IPS-15b (cell line): ENCODE results near the gene HMMR.
"Not testable (repeated sequence)": the region's sequence is repeated elsewhere in the genome, so short reads cannot be mapped to it uniquely, and the experiment has no call there.

Experiments
- H3K27me3 ChIP-seq: one replicate; pipeline ENCODE4 v1.6.1; 2013; ENCODE audit warnings: low read length; ENCODE audit not compliant: control insufficient read depth, insufficient read depth
- H3K36me3 ChIP-seq: one replicate; pipeline ENCODE4 v1.6.1; 2013; ENCODE audit warnings: low read length; ENCODE audit not compliant: control insufficient read depth, insufficient read depth
- H3K4me1 ChIP-seq: one replicate; pipeline ENCODE4 v1.6.1; 2013; ENCODE audit warnings: mild to moderate bottlenecking, low read length; ENCODE audit not compliant: control insufficient read depth, insufficient read depth
- H3K4me3 ChIP-seq: one replicate; pipeline ENCODE4 v1.5.1; 2013; ENCODE audit warnings: low read depth, low read length
- H3K9ac ChIP-seq: one replicate; pipeline ENCODE4 v1.6.1; 2013; ENCODE audit warnings: low read depth, mild to moderate bottlenecking, low read length
- H3K9me3 ChIP-seq: one replicate; pipeline ENCODE4 v1.6.1; 2013; ENCODE audit warnings: mild to moderate bottlenecking, low read length; ENCODE audit not compliant: control insufficient read depth, insufficient read depth

HMMR gene, protein sequence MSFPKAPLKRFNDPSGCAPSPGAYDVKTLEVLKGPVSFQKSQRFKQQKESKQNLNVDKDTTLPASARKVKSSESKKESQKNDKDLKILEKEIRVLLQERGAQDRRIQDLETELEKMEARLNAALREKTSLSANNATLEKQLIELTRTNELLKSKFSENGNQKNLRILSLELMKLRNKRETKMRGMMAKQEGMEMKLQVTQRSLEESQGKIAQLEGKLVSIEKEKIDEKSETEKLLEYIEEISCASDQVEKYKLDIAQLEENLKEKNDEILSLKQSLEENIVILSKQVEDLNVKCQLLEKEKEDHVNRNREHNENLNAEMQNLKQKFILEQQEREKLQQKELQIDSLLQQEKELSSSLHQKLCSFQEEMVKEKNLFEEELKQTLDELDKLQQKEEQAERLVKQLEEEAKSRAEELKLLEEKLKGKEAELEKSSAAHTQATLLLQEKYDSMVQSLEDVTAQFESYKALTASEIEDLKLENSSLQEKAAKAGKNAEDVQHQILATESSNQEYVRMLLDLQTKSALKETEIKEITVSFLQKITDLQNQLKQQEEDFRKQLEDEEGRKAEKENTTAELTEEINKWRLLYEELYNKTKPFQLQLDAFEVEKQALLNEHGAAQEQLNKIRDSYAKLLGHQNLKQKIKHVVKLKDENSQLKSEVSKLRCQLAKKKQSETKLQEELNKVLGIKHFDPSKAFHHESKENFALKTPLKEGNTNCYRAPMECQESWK

DNA sequence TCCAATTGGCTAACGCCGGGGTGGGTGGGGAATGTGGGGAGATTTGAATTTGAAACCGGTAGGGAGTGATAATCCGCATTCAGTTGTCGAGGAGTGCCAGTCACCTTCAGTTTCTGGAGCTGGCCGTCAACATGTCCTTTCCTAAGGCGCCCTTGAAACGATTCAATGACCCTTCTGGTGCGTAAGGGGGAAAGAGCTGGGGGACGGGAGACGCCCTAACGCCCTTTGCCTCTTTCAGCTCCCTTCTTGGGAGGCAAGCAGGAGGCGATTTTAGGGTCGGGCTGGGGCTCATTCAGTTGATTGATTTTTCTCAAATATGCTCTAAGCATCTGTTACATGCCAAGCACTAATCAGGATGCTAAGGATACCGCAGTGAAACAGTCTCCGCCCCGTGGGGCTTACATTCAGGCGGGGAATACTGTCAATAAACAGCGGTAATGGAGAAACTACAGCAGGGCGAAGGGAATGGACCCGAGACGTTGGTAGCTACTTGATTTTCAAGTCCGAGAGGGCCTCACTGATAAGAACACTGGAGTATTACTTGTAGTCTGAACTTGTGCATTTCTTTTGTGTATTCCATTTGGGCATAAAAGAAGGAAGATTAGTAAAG is at the start of gene HMMR:
Gene HMMR, plus strand, starts transcription at position 71 of the 610 bp plus-strand sequence. Its CDS starts 61 bp downstream, at position 132.
- H3K4me1 ChIP-seq, result no peaks in the 10 kb centered on the region
- no peaks in the 10 kb centered on the region for H3K27me3 ChIP-seq
- peak within 1 kb of the TSS; percentile 95 for H3K9ac ChIP-seq
- H3K9me3 ChIP-seq, result no peaks in the 10 kb centered on the region
- H3K4me3 ChIP-seq, result peak within 1 kb of the TSS; percentile 99
- no peaks in the 10 kb centered on the region for H3K36me3 ChIP-seq

DNA sequence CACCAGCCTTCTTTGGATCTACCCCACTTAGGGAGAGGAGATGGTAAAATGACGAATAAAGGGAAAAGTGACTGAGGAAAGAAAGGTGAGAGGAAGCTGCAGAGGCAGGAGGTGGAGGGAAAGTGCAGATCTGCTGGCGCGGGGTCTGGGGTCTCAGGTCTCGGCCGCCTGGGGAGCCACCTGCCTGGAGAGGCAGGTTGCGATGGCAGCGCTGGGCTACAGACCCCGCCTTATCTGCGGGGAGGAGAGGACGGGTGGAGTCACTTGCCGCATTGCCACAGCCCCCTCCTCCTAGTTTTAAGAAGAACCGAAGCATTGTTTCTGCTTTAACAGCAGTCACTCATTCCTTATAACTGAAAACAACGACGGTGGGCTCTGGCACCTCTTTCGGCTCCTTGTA is 44.8 kb upstream of the HMMR start:
- not testable (repeated sequence) for H3K9ac ChIP-seq, H3K27me3 ChIP-seq, H3K36me3 ChIP-seq, H3K9me3 ChIP-seq, H3K4me1 ChIP-seq
- H3K4me3 ChIP-seq, result peak overlapping the region; percentile 32

DNA sequence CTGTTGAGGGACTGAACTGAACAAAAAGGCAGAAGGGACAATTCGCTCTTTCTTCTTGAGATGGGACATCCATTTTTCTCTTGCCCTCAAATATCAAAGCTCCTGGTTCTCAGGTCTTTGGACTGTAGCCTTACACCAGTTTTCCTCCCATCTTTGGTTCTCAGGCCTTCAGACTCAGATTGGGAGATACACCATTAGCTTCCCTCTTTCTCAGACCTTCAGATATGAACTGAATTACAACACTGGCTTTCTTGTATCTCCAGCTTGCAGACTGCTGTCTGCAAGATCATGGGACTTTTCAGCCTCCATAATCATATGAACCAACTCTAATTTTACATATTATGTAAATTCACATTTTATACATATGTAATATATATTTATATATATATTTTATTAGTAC is 35.6 kb upstream of the HMMR start:
- no peaks in the 10 kb centered on the region for H3K4me1 ChIP-seq
- no peak overlapping the region for H3K4me3 ChIP-seq
- no peak overlapping the region for H3K9ac ChIP-seq
- no peaks in the 10 kb centered on the region for H3K9me3 ChIP-seq
- no peaks in the 10 kb centered on the region for H3K36me3 ChIP-seq
- no peaks in the 10 kb centered on the region for H3K27me3 ChIP-seq

DNA sequence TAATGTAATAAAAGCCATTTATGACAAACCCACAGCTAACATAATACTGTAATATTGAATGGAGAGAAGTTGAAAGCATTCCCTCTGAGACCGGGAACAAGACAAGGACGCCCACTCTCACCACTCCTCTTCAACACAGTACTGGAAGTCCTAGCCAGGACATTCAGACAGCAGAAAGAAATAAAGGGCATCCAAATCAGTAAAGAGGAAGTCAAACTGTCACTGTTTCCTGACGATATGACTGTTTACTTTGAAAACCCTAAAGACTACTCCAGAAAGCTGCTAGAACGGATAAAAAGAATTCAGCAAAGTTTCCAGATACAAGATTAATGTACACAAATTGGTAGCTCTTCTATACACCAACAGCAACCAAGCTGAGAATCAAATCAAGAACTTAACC is 34.3 kb upstream of the HMMR start:
- not testable (repeated sequence) for H3K9ac ChIP-seq, H3K9me3 ChIP-seq, H3K4me1 ChIP-seq, H3K27me3 ChIP-seq, H3K4me3 ChIP-seq, H3K36me3 ChIP-seq

DNA sequence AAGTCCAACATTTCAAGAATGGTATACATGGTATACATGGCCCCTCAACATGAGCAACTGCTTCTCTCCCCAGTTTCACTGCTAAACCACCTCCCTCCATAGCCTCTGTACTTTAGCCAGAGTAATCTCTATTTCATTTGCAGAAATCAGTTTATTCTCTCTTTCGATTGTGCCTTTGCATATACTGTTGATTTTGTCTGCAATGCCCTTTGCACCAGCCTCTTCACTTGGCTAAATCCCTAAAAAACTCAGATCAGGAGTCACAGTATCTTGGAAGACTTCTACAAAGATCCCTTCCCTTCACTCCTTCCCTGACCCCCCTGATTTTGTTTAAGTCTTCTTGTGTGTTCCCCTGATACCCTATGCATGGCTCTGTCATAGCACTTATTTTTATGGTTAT is 27.9 kb upstream of the HMMR start:
- no peaks in the 10 kb centered on the region for H3K27me3 ChIP-seq
- H3K36me3 ChIP-seq, result no peaks in the 10 kb centered on the region
- no peak overlapping the region for H3K9ac ChIP-seq
- H3K9me3 ChIP-seq, result no peaks in the 10 kb centered on the region
- no peak overlapping the region for H3K4me3 ChIP-seq
- H3K4me1 ChIP-seq, result peaks cover 5% of the 10 kb centered on the region

DNA sequence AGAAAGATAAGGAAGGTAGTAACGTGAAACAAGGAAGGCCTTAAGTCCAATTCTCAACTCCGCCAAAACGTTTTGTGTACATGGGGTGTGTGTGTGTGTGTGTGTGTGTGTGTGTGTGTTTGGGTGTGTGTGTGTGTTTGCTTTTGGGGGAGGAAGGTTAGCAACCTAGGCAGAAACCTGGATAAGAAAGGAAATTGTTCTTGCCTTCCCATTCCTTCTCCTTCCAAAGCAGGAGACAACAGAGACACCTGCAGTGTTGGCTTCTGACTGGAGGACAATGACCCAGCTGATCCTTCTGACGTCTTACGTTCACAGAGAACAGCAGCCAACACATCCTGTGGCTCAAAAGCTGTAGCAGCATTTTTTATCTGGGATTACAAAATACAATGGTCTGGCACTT is 27.2 kb upstream of the HMMR start:
- Histone ChIP-seq H3K27me3 (no peaks in the 10 kb centered on the region), H3K4me1 (peaks cover 5% of the 10 kb centered on the region), H3K9me3 (no peaks in the 10 kb centered on the region), H3K4me3 (no peak overlapping the region), H3K36me3 (no peaks in the 10 kb centered on the region), H3K9ac (no peak overlapping the region)

DNA sequence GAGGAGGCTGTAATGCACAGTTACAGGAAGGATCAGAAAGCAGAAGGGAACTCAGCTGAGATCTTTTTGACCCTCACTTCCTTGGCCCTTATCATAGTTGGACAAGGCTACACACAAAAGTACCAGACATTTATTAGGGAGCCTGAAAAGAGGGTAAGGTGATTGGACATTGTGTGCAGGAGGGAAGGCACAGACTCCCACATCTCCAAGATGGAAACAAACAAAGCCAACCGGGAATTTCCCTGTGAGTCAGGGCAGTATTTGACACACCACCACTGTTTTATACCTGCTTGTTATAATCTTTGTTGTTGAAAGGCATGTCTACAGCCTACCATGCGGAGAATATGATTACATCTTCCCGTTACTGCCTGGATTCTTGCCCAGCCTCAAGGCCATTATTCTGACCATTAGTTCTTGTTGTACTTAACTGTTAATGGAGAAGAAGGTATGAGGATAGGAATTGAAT is 26.0 kb upstream of the HMMR start:
- Histone ChIP-seq H3K4me3 (no peak overlapping the region), H3K9ac (no peak overlapping the region), H3K9me3 (no peaks in the 10 kb centered on the region), H3K36me3 (peaks cover 6% of the 10 kb centered on the region), H3K27me3 (no peaks in the 10 kb centered on the region), H3K4me1 (peaks cover 11% of the 10 kb centered on the region)

DNA sequence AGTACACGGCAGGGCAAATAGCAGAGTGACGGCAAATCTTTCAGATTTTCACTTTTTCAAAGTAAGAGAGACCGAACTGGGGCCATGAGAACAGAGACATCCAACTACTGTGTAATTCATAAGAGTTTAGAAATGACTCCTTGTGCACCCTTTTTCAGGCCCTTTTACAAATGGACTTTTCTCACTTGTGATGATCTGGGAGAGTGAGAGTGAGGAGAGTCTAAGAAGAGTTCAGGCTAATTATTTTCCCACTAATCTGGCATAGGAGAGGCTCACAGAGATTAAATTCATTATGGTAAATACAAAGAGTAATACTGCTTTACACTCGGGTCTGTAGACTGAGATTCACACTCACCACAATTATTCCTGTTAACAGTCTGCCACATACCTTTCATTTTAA is 23.9 kb upstream of the HMMR start:
- Histone ChIP-seq H3K36me3 (peaks cover 14% of the 10 kb centered on the region), H3K9me3 (no peaks in the 10 kb centered on the region), H3K4me1 (peaks cover 11% of the 10 kb centered on the region), H3K9ac (peak overlapping the region; percentile 74), H3K4me3 (peak overlapping the region; percentile 45), H3K27me3 (no peaks in the 10 kb centered on the region)

DNA sequence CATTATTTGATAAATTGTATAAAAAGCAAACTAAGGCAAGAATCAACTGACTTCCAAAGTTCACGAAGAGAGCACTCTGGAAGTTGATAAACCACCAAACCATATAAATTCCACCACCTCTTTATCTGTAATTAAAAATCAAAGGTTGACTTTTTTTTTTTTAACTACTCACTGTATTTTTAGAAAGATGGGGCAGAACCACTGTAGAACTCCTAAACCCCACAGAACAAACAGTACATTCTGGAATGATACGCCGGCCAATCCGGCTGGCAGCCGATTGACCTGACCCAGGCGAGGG is 23.5 kb upstream of the HMMR start:
- H3K4me1 ChIP-seq, result peaks cover 11% of the 10 kb centered on the region

DNA sequence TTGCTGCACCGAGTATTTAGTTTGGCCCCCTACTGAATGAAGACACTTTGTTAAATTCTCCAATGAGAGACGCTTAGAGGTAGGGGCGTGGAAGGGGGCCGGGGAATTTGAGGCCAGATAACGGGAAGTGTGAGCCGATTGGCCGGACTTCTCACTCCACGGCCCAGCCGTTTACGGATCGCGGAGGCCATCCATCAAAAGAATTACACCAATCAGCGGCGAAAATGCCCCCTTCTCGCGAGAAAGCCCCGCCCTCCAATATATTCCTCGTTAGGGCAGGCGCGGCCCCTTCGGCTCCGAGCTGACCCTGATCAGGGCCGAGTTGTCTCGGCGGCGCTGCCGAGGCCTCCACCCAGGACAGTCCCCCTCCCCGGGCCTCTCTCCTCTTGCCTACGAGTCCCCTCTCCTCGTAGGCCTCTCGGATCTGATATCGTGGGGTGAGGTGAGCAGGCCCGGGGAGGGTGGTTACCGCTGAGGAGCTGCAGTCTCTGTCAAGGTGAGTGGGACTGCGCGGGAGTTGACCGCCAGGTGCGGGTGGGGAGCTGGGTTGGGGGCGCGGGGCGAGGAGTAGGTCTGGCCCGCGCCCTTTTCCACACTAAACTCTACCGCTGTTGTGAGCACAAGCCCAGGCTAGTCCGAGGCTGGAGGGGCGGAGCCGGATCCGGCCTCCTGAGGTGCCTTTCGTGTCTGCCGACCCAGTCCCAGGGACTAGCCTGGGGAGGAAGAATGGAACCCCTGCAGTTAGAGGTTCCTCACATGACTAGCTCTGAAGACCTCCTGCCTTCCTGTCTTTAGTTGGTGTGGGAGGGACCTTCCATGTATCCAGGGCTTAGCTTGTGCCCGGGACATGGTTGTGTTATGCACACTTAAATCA is 22.9 kb upstream of the HMMR start, which contains the start of gene CCNG1:
Gene CCNG1, plus strand, starts transcription at position 287 of the 874 bp plus-strand sequence. CDS start 1,662 bp downstream, outside the sequence.
- H3K9me3 ChIP-seq, result no peaks in the 10 kb centered on the region
- H3K9ac ChIP-seq, result peak within 1 kb of the TSS; percentile 96
- no peaks in the 10 kb centered on the region for H3K27me3 ChIP-seq
- peaks cover 14% of the 10 kb centered on the region for H3K36me3 ChIP-seq
- H3K4me3 ChIP-seq, result peak within 1 kb of the TSS; percentile 54
- H3K4me1 ChIP-seq, result peaks cover 11% of the 10 kb centered on the region

More for the DNA sequence above, 23.5 kb upstream of the HMMR start:
- Histone ChIP-seq H3K9ac (peak overlapping the region; percentile 74), H3K36me3 (peaks cover 14% of the 10 kb centered on the region), H3K27me3 (no peaks in the 10 kb centered on the region), H3K4me3 (peak overlapping the region; percentile 45), H3K9me3 (no peaks in the 10 kb centered on the region)

DNA sequence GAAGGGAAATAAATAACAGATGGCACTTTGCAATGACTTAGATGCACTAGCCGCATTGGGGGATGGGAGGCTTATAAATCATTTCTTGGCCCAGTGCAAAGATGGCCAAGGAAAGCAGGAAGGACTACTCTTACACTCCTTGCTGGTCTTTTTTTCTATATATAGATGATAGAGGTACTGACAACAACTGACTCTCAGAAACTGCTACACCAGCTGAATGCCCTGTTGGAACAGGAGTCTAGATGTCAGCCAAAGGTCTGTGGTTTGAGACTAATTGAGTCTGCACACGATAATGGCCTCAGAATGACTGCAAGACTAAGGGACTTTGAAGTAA is 21.4 kb upstream of the HMMR start:
- Histone ChIP-seq H3K4me1 (peaks cover 8% of the 10 kb centered on the region), H3K9ac (peak overlapping the region; percentile 61), H3K36me3 (peaks cover 19% of the 10 kb centered on the region), H3K27me3 (no peaks in the 10 kb centered on the region), H3K4me3 (peak overlapping the region; percentile 54), H3K9me3 (no peaks in the 10 kb centered on the region)
